K562 (cell line): ENCODE data around the gene ANKRD61. TPM values are rescaled to one million over a fixed set of nuclear protein-coding genes. Genes with fewer than 3 reads are reported as not detected.

ENCODE experiments used
- ATAC-seq: fragments of 200-7000 bp; cut with Tn5 transposase; 3 replicates; pipeline ENCODE4 v1.9.1; 2020; ENCODE audit warnings: moderate library complexity
- BruUV-seq: library from RNA; stranded (reverse); fragments of 400-500 nt; replicated peaks from 2 replicates; lab custom pipeline; 2021; lab: Mats Ljungman, UMichigan
- CTCF ChIA-PET: fragments of 300-600 bp; formaldehyde crosslinking; extraction: SDS; loops from one replicate; lab custom pipeline; 2021; ENCODE audit warnings: low intra/inter-chr PET ratio; lab: Yijun Ruan, JAX
- POLR2A ChIA-PET: fragments of 300-600, 350-650 bp; sonication (Branson Sonifier 250); formaldehyde crosslinking; extraction: SDS; loops from one replicate; lab custom pipeline; 2021; ENCODE audit warnings: antibody characterized with exemption, inconsistent platforms; lab: Yijun Ruan, JAX
- DNase-seq, 4 experiments: peaks; one replicate each; pipeline versions ENCODE4 v3.0.0 to v3.0.0-alpha.2; 2011 to 2018; ENCODE audit warnings: low spot score in 3 of 4, mixed read lengths in 3 of 4; ENCODE audit errors: extremely low read depth in 1 of 4
- FAIRE-seq: peaks from 2 replicates; lab custom pipeline; 2011; peaks lifted over from hg19 to GRCh38; lab: Jason Lieb, UNC
- H2AFZ ChIP-seq: 2 replicates; pipeline ENCODE4 v1.6.0; 2011; ENCODE audit warnings: low read depth, low read length, control low read depth, inconsistent platforms
- H3K27ac ChIP-seq: fragments of 200-600 bp; 3 replicates; pipeline ENCODE4 v1.8.0; 2011; ENCODE audit warnings: low read depth, mild to moderate bottlenecking, control low read depth, inconsistent platforms, low read length, moderate library complexity, mixed read lengths; ENCODE audit errors: extremely low read depth
- H3K27me3 ChIP-seq, 2 experiments: fragments of 300-600 bp in 1 of 2; 2 replicates in 1 of 2; 3 replicates in 1 of 2; pipeline versions ENCODE4 v1.6.0 to v1.8.0; 2011; ENCODE audit warnings: inconsistent platforms in 2 of 2, low read length in 2 of 2, mild to moderate bottlenecking in 1 of 2, mixed read lengths in 1 of 2, moderate library complexity in 1 of 2; ENCODE audit not compliant: control insufficient read depth in 2 of 2, insufficient read depth in 2 of 2
- H3K36me3 ChIP-seq: fragments of 300-600 bp; 3 replicates; pipeline ENCODE4 v1.8.0; 2011; ENCODE audit warnings: mild to moderate bottlenecking, low read length, inconsistent platforms; ENCODE audit not compliant: control insufficient read depth, insufficient read depth
- H3K4me1 ChIP-seq, 2 experiments: fragments of 200-600 bp in 1 of 2; replicated peaks in 1 of 2; 2 replicates in 1 of 2; 3 replicates in 1 of 2; pipeline versions ENCODE4 v1.5.1 to v1.8.0; 2011; ENCODE audit warnings: inconsistent platforms in 2 of 2, low read length in 2 of 2, mild to moderate bottlenecking in 1 of 2, mixed read lengths in 1 of 2, moderate library complexity in 1 of 2; ENCODE audit not compliant: control insufficient read depth in 2 of 2, insufficient read depth in 2 of 2
- H3K4me2 ChIP-seq: 2 replicates; pipeline ENCODE4 v1.6.1; 2011; ENCODE audit warnings: low read length, control low read depth, inconsistent platforms, mixed read lengths; ENCODE audit not compliant: insufficient read depth
- H3K4me3 ChIP-seq: fragments of 200-600 bp; sonication (generic), shearing (Covaris generic); 2 replicates; pipeline ENCODE4 v1.5.1; 2016; ENCODE audit warnings: control low read depth, inconsistent platforms
- H3K79me2 ChIP-seq: fragments of 200-600 bp; 3 replicates; pipeline ENCODE4 v1.8.0; 2011; ENCODE audit warnings: low read length, inconsistent platforms; ENCODE audit not compliant: control insufficient read depth, insufficient read depth
- H3K9ac ChIP-seq, 2 experiments: 2 replicates each; pipeline versions ENCODE4 v1.6.0 to v1.6.1; 2011; ENCODE audit warnings: low read depth in 2 of 2, low read length in 2 of 2, control low read depth in 1 of 2, inconsistent platforms in 1 of 2, mild to moderate bottlenecking in 1 of 2, mixed read lengths in 1 of 2; ENCODE audit not compliant: insufficient read depth in 1 of 2
- H3K9me1 ChIP-seq: one replicate; pipeline ENCODE4 v1.6.0; 2011; ENCODE audit warnings: inconsistent platforms, mild to moderate bottlenecking, low read length, moderate library complexity; ENCODE audit not compliant: control insufficient read depth, insufficient read depth
- H3K9me3 ChIP-seq: replicated peaks from 2 replicates; pipeline ENCODE4 v1.5.1; 2011; ENCODE audit warnings: low read depth, low read length, inconsistent platforms; ENCODE audit not compliant: control insufficient read depth, insufficient read depth
- H4K20me1 ChIP-seq: replicated peaks from 2 replicates; pipeline ENCODE4 v1.6.1; 2011; ENCODE audit warnings: low read length, inconsistent platforms, mixed read lengths; ENCODE audit not compliant: control insufficient read depth, insufficient read depth
- ATF4 ChIP-seq: fragments of 450-650 bp; formaldehyde crosslinking; IDR thresholded peaks from 2 replicates; pipeline ENCODE4 v1.4.0; 2022; ENCODE audit warnings: mild to moderate bottlenecking, moderate library complexity
- CBFA2T3 ChIP-seq: fragments of 450-650 bp; IDR thresholded peaks from 2 replicates; pipeline ENCODE4 v1.6.1; 2017
- CREM ChIP-seq: IDR thresholded peaks from 2 replicates; pipeline ENCODE4 v1.6.1; 2014; ENCODE audit warnings: antibody characterized with exemption, low read depth
- HEY1 ChIP-seq: fragments of 250-450 bp; sonication (Bioruptor Pico); IDR thresholded peaks from 2 replicates; pipeline ENCODE4 v1.5.0; 2020; ENCODE audit warnings: mild to moderate bottlenecking, moderate library complexity, borderline replicate concordance
- HMG20A ChIP-seq: fragments of 450-650 bp; formaldehyde crosslinking; conservative IDR thresholded peaks from 2 replicates; pipeline ENCODE4 v1.4.0; 2020; ENCODE audit warnings: mild to moderate bottlenecking, mixed read lengths
- NFATC3 ChIP-seq: fragments of 450-650 bp; IDR thresholded peaks from 2 replicates; pipeline ENCODE4 v1.6.1; 2017; ENCODE audit warnings: mild to moderate bottlenecking
- NFIC ChIP-seq: fragments of 450-650 bp; IDR thresholded peaks from 2 replicates; pipeline ENCODE4 v1.6.1; 2017; ENCODE audit warnings: mild to moderate bottlenecking, inconsistent platforms
- PML ChIP-seq: IDR thresholded peaks from 2 replicates; pipeline ENCODE4 v1.6.1; 2012; ENCODE audit warnings: low read length, inconsistent platforms
- POLR2AphosphoS5 ChIP-seq: IDR thresholded peaks from 2 replicates; pipeline ENCODE4 v1.6.1; 2011; ENCODE audit warnings: mild to moderate bottlenecking, low read depth, low read length, moderate library complexity; ENCODE audit not compliant: control insufficient read depth, insufficient read depth
- THRAP3 ChIP-seq: fragments of 450-650 bp; IDR thresholded peaks from 2 replicates; pipeline ENCODE4 v1.6.1; 2016; ENCODE audit warnings: mild to moderate bottlenecking, inconsistent platforms, borderline replicate concordance
- VEZF1 ChIP-seq: fragments of 200-800 bp; sonication (Bioruptor generic); IDR thresholded peaks from 2 replicates; pipeline ENCODE4 v1.6.1; 2017; ENCODE audit warnings: missing genetic modification characterization, missing compliant biosample characterization
- ZNF263 ChIP-seq: sonication (generic); formaldehyde crosslinking; IDR thresholded peaks from 2 replicates; pipeline ENCODE4 v1.8.0; 2022; ENCODE audit warnings: mild to moderate bottlenecking, missing genetic modification reagents, borderline replicate concordance
- ZNF77 ChIP-seq: fragments of 250-450 bp; sonication (Bioruptor Pico); IDR thresholded peaks from 2 replicates; pipeline ENCODE4 v1.5.0; 2020
- WGBS: fragments of 100-300 bp; shearing (Covaris generic); methylation state at CpG from one replicate; pipeline ENCODE4 v1.1.6; 2016; ENCODE audit warnings: low coverage, mixed read lengths; ENCODE audit not compliant: insufficient coverage; ENCODE audit errors: missing lambda C conversion rate; 5-methylcytosine and 5-hydroxymethylcytosine counted together
- in situ Hi-C: fragments of 300-500 bp; cut with MboI; formaldehyde crosslinking; loops from 4 replicates; pipeline ENCODE4 v1.15.0; 2018; ENCODE audit warnings: inconsistent platforms, mixed read lengths
- intact Hi-C: fragments of 100-400 bp; cut with micrococcal nuclease; formaldehyde crosslinking; loops from 2 replicates; pipeline ENCODE4 v1.14.2; 2022
- polyA plus RNA-seq, 8 experiments: library from polyadenylated mRNA; depleted of rRNA in 4 of 8; stranded (reverse) in 5 of 8; unstranded in 3 of 8; fragments of >200 nt; fragmentation: Nextera tagmentation in 2 of 8; fragmentation: Illumina TruSeq in 1 of 8; extraction: Ambion mirVana in 2 of 8; extraction: Trizol in 1 of 8; gene quantifications; 2 replicates each; pipeline versions ENCODE4 v1.2.1 to v1.2.3, GENCODE V29; 2011 to 2014; ENCODE audit warnings: inconsistent platforms in 1 of 8, missing spikeins in 1 of 8
- total RNA-seq, 7 experiments: library from RNA; depleted of rRNA in 6 of 7; stranded (reverse); fragments of >200 nt in 6 of 7; fragmentation: Illumina TruSeq in 2 of 7; extraction: Trizol in 2 of 7; gene quantifications; 2 replicates each; pipeline versions ENCODE4 v1.2.1 to v1.2.3, GENCODE V29; 2011 to 2021; ENCODE audit warnings: low replicate concordance in 1 of 7

Gene ANKRD61
- total and polyA plus RNA-seq, 9 of the 15 experiments (the other 6 are each of a cell fraction or from before 2014, with no cell fraction given), result 0.08 to 0.11 (median 0.09) TPM; not detected in 5

DNA sequence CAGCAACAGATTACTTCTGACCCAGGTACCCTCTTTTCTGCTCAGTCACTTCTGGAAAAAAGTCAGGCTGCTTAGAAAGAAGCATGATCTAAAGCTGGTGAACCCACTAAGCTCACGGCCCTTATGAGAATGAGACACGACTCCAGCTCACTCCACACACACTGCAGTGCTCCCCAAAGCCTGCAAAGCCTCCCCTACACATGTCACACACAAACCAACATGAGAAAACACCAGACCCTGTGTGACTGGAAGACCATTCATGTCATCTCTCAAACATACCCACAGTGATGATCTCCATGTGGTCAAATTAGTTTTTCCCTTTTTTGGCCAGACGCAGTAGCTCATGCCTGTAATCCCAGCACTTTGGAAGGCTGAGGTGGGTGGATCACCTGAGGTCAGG, 391 bp downstream of the ANKRD61 start:
- Histone ChIP-seq H3K4me1 (peaks cover 7 to 8% of the 10 kb centered on the region in 2 experiments; a peak in 4 of 5 replicates), H3K9me1 (no peaks in the 10 kb centered on the region), H3K4me3 (no peak overlapping the region), H3K27me3 (no peaks in the 10 kb centered on the region), H3K4me2 (no peak overlapping the region), H3K9me3 (no peaks in the 10 kb centered on the region), H3K27ac (no peak overlapping the region), H4K20me1 (no peaks in the 10 kb centered on the region; the same call in 1 of the 2 replicates), H3K79me2 (peaks cover 29% of the 10 kb centered on the region; the same call in 2 of the 3 replicates), H3K9ac (no peak overlapping the region; a peak in 1 of 4 replicates), H3K36me3 (peaks cover 84% of the 10 kb centered on the region), H2AFZ (no peak overlapping the region)
- no peak for DNase-seq
- peak; percentile 34; the same call in 2 of the 3 replicates for ATAC-seq
- no peak for FAIRE-seq
- no TSS peak for BruUV-seq
- WGBS, result 88% methylated on average over 3 of the region's 3 CpGs
- CTCF ChIA-PET, result no interaction called here
- POLR2A ChIA-PET, result interaction anchor here (1.0 to 2.5 kb wide), 5 partner anchors 7 to 25 kb away, joined by 3 to 8 read pairs (median 6); partner anchors contain the start of genes AIMP2 and PMS2
- intact Hi-C loops (no loop called here), in situ Hi-C loops (no loop called here)
- no peak for TF ChIP-seq NFATC3
- peak; percentile 88 for TF ChIP-seq ZNF263 (CRISPR knock-in tag)

DNA sequence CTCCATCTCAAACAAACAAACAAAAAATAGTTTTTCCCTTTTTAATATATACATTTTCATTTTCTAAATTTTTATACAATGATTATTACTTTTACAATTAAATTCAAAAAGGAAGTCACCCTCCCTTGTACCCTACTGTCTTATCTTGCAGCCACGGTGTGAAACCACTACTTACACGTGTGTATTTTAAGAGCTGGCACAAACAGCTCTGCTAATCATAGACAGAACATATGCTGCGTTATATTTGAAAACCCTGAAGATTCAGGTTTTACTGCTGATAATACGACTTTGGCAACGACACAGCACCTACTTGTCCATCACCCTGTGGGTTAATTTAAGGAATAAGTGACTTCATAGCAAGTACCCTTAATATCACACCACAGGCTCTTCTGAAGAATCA, 991 bp downstream of the ANKRD61 start:
- H3K36me3 ChIP-seq, result peaks cover 84% of the 10 kb centered on the region
- no peaks in the 10 kb centered on the region for H3K9me1 ChIP-seq
- peaks cover 29% of the 10 kb centered on the region; the same call in 2 of the 3 replicates for H3K79me2 ChIP-seq
- ATAC-seq, result peak; percentile 70
- H3K4me1 ChIP-seq, result peaks cover 3 to 5% of the 10 kb centered on the region in 2 experiments; a peak in 4 of 5 replicates
- CTCF ChIA-PET, result no interaction called here
- H3K9ac ChIP-seq, result no peak overlapping the region
- BruUV-seq, result no TSS peak
- WGBS, result 4% methylated on average over 5 of the region's 5 CpGs
- peak in 2 of 4 experiments; percentile 25 to 56 for DNase-seq
- intact Hi-C loops, result no loop called here
- POLR2A ChIA-PET, result interaction anchor here (1.0 to 2.5 kb wide), 3 partner anchors 8 to 24 kb away, joined by 4 to 8 read pairs (median 6); partner anchors contain the start of genes AIMP2 and PMS2
- H3K4me3 ChIP-seq, result no peak overlapping the region
- no peaks in the 10 kb centered on the region for H3K27me3 ChIP-seq
- H4K20me1 ChIP-seq, result no peaks in the 10 kb centered on the region; the same call in 1 of the 2 replicates
- no peaks in the 10 kb centered on the region for H3K9me3 ChIP-seq
- no peak overlapping the region for H2AFZ ChIP-seq
- no peak overlapping the region for H3K4me2 ChIP-seq
- in situ Hi-C loops, result no loop called here
- H3K27ac ChIP-seq, result peak overlapping the region; percentile 9; the same call in 1 of the 3 replicates
- FAIRE-seq, result no peak
- TF ChIP-seq THRAP3 (no peak), HMG20A (CRISPR knock-in tag) (no peak), ZNF77 (CRISPR knock-in tag) (no peak), POLR2AphosphoS5 (peak; percentile 66; the same call in 1 of the 2 replicates), ATF4 (CRISPR knock-in tag) (no peak), PML (peak; percentile 55), NFIC (peak; percentile 50), CREM (no peak), CBFA2T3 (peak; percentile 80), VEZF1 (CRISPR knock-in tag) (0 out of 2 replicates have a peak, but pooled peaks have one; percentile 25), HEY1 (CRISPR knock-in tag) (no peak)
